Stomach (tissue), 4 donors: Measurements from ENCODE around the gene WWOX.

Experiments
- CTCF ChIP-seq, 7 experiments: fragments of 450-650 bp in 4 of 7; fragments of 200-600 bp in 3 of 7; sonication (generic) in 3 of 7; IDR thresholded peaks; one replicate each; pipeline ENCODE4 v1.5.1; 2016 to 2019; ENCODE audit warnings: antibody characterized with exemption in 7 of 7, control low read depth in 2 of 7, mild to moderate bottlenecking in 1 of 7
- EP300 ChIP-seq: sonication (generic); formaldehyde crosslinking; IDR thresholded peaks from one replicate; pipeline ENCODE4 v1.6.1; 2017; ENCODE audit warnings: antibody characterized with exemption
- POLR2A ChIP-seq, 4 donors: fragments of 450-650 bp; IDR thresholded peaks; one replicate each; pipeline ENCODE4 v1.6.1; 2016; ENCODE audit warnings: antibody characterized with exemption in 4 of 4, control low read depth in 2 of 4, mild to moderate bottlenecking in 1 of 4, moderate library complexity in 1 of 4
- POLR2AphosphoS5 ChIP-seq, 3 donors: sonication (generic); formaldehyde crosslinking; IDR thresholded peaks; one replicate each; pipeline ENCODE4 v1.6.1; 2016; ENCODE audit warnings: antibody characterized with exemption in 3 of 3

- TF ChIP-seq POLR2AphosphoS5 (IDR thresholded peaks at IDR 0.05), result no peak
- no peak for TF ChIP-seq CTCF (IDR thresholded peaks at IDR 0.05)
- TF ChIP-seq EP300, result no peak
- no peak for TF ChIP-seq POLR2A (IDR thresholded peaks at IDR 0.05)
Measured at GRCh38 chr16:78992001-78992400, 892.5 kb downstream of the WWOX start.
